ENCODE results near the gene OR2L2.

OR2L2 gene, protein sequence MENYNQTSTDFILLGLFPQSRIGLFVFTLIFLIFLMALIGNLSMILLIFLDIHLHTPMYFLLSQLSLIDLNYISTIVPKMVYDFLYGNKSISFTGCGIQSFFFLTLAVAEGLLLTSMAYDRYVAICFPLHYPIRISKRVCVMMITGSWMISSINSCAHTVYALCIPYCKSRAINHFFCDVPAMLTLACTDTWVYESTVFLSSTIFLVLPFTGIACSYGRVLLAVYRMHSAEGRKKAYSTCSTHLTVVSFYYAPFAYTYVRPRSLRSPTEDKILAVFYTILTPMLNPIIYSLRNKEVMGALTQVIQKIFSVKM

GRCh38 chr1:248029770-248030169, at the start of gene OR2L2:
TSS of gene OR2L2 (plus strand) at chr1:248030070. CDS start at chr1:248038268, 8,198 bp downstream.
- Histone ChIP-seq H3K9me3 (ENCODE audit: control insufficient read depth, insufficient read depth, low read length) (peaks cover 23% of the 10 kb centered on the region), H3K9ac (ENCODE audit: low read depth, low read length) (no peak within 1 kb of the TSS), H3K4me1 (ENCODE audit: control insufficient read depth, insufficient read depth, low read length) (no peaks in the 10 kb centered on the region), H3K27me3 (ENCODE audit: control insufficient read depth, insufficient read depth, low read length) (no peaks in the 10 kb centered on the region), H3K36me3 (ENCODE audit: control insufficient read depth, insufficient read depth, low read length) (no peaks in the 10 kb centered on the region), H3K4me3 (ENCODE audit: low read depth, low read length) (no peak within 1 kb of the TSS)

- Histone ChIP-seq H3K4me3 (ENCODE audit: low read depth, low read length) (no peak overlapping the region), H3K4me1 (ENCODE audit: control insufficient read depth, insufficient read depth, low read length) (no peaks in the 10 kb centered on the region), H3K9me3 (ENCODE audit: control insufficient read depth, insufficient read depth, low read length) (peaks cover 18% of the 10 kb centered on the region), H3K27me3 (ENCODE audit: control insufficient read depth, insufficient read depth, low read length) (no peaks in the 10 kb centered on the region), H3K36me3 (ENCODE audit: control insufficient read depth, insufficient read depth, low read length) (no peaks in the 10 kb centered on the region), H3K9ac (ENCODE audit: low read depth, low read length) (no peak overlapping the region)
Observed at GRCh38 chr1:247992986-247993385, 36.9 kb upstream of the OR2L2 start.

DNA sequence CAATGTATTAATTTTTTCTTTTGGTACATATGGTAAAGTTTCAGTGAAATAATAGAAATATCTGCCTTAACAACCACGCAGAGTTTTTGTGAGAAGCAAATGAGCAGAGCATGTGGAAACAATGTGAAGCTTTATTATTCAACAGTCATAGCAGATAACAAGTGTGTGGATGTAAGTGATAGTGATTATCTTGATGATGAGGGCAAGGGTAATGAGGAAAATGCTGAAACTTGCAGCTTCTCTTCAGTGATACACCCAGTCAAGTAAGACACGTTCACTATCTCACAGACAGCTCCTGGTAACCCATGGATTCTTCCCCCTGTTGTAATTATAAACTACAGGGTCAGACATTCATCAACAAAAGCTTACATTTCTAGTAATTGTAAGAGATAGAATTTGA, 31.1 kb upstream of the OR2L2 start:
- H3K36me3 ChIP-seq (ENCODE audit: control insufficient read depth, insufficient read depth, low read length) = no peaks in the 10 kb centered on the region
- peaks cover 13% of the 10 kb centered on the region for H3K9me3 ChIP-seq (ENCODE audit: control insufficient read depth, insufficient read depth, low read length)
- H3K9ac ChIP-seq (ENCODE audit: low read depth, low read length) = no peak overlapping the region
- no peak overlapping the region for H3K4me3 ChIP-seq (ENCODE audit: low read depth, low read length)
- H3K27me3 ChIP-seq (ENCODE audit: control insufficient read depth, insufficient read depth, low read length) = no peaks in the 10 kb centered on the region
- H3K4me1 ChIP-seq (ENCODE audit: control insufficient read depth, insufficient read depth, low read length) = no peaks in the 10 kb centered on the region

- no peaks in the 10 kb centered on the region for H3K27me3 ChIP-seq (ENCODE audit: control insufficient read depth, insufficient read depth, low read length)
- no peaks in the 10 kb centered on the region for H3K36me3 ChIP-seq (ENCODE audit: control insufficient read depth, insufficient read depth, low read length)
- no peak overlapping the region for H3K9ac ChIP-seq (ENCODE audit: low read depth, low read length)
- no peak overlapping the region for H3K4me3 ChIP-seq (ENCODE audit: low read depth, low read length)
- peaks cover 13% of the 10 kb centered on the region for H3K9me3 ChIP-seq (ENCODE audit: control insufficient read depth, insufficient read depth, low read length)
- H3K4me1 ChIP-seq (ENCODE audit: control insufficient read depth, insufficient read depth, low read length) = no peaks in the 10 kb centered on the region
Observed at GRCh38 chr1:248000169-248000568, 29.7 kb upstream of the OR2L2 start.

GRCh38 chr1:248007778-248008177, 22.1 kb upstream of the OR2L2 start:
- H3K27me3 ChIP-seq (ENCODE audit: control insufficient read depth, insufficient read depth, low read length) = no peaks in the 10 kb centered on the region
- H3K4me3 ChIP-seq (ENCODE audit: low read depth, low read length) = no peak overlapping the region
- no peaks in the 10 kb centered on the region for H3K36me3 ChIP-seq (ENCODE audit: control insufficient read depth, insufficient read depth, low read length)
- peaks cover 22% of the 10 kb centered on the region for H3K9me3 ChIP-seq (ENCODE audit: control insufficient read depth, insufficient read depth, low read length)
- H3K4me1 ChIP-seq (ENCODE audit: control insufficient read depth, insufficient read depth, low read length) = no peaks in the 10 kb centered on the region
- H3K9ac ChIP-seq (ENCODE audit: low read depth, low read length) = no peak overlapping the region

- Histone ChIP-seq H3K9me3 (ENCODE audit: control insufficient read depth, insufficient read depth, low read length) (peaks cover 22% of the 10 kb centered on the region), H3K4me3 (ENCODE audit: low read depth, low read length) (no peak overlapping the region), H3K36me3 (ENCODE audit: control insufficient read depth, insufficient read depth, low read length) (no peaks in the 10 kb centered on the region), H3K9ac (ENCODE audit: low read depth, low read length) (no peak overlapping the region), H3K4me1 (ENCODE audit: control insufficient read depth, insufficient read depth, low read length) (no peaks in the 10 kb centered on the region), H3K27me3 (ENCODE audit: control insufficient read depth, insufficient read depth, low read length) (no peaks in the 10 kb centered on the region)
Observed at GRCh38 chr1:248009681-248010080, 20.2 kb upstream of the OR2L2 start.

DNA sequence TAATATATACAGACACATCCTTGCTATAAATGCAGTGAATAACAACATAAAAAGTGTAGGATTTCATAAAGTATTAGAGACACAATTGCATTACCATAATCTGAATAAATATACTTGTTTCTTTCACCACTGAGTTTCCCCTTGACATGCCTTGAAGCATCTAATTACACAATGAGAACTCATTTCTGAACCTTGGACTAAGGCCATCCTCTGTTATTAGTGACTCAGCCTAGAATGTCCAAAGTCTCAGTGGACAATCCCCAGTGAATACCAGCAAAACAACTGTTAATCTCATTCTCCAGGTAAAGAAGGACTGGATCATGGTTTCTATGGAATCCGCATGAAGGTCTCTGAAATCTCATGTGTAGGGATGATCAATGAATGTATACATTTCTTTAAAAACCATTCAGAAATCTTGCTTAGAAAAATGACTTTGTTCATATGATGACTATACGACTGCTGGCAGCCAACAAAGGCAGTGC, 16.6 kb upstream of the OR2L2 start, which contains the start of gene OR2L5:
OR2L5 (plus strand) TSS at position 432 of the 482 bp plus-strand sequence. CDS start 8,288 bp downstream, outside the sequence.
- Histone ChIP-seq H3K4me3 (ENCODE audit: low read depth, low read length) (no peak within 1 kb of the TSS), H3K4me1 (ENCODE audit: control insufficient read depth, insufficient read depth, low read length) (no peaks in the 10 kb centered on the region), H3K27me3 (ENCODE audit: control insufficient read depth, insufficient read depth, low read length) (no peaks in the 10 kb centered on the region), H3K9me3 (ENCODE audit: control insufficient read depth, insufficient read depth, low read length) (peaks cover 18% of the 10 kb centered on the region), H3K9ac (ENCODE audit: low read depth, low read length) (no peak within 1 kb of the TSS), H3K36me3 (ENCODE audit: control insufficient read depth, insufficient read depth, low read length) (no peaks in the 10 kb centered on the region)

GRCh38 chr1:248015803-248016202, 14.1 kb upstream of the OR2L2 start:
- Histone ChIP-seq H3K4me3 (ENCODE audit: low read depth, low read length) (no peak overlapping the region), H3K4me1 (ENCODE audit: control insufficient read depth, insufficient read depth, low read length) (no peaks in the 10 kb centered on the region), H3K36me3 (ENCODE audit: control insufficient read depth, insufficient read depth, low read length) (no peaks in the 10 kb centered on the region), H3K27me3 (ENCODE audit: control insufficient read depth, insufficient read depth, low read length) (no peaks in the 10 kb centered on the region), H3K9me3 (ENCODE audit: control insufficient read depth, insufficient read depth, low read length) (peaks cover 16% of the 10 kb centered on the region), H3K9ac (ENCODE audit: low read depth, low read length) (no peak overlapping the region)

DNA sequence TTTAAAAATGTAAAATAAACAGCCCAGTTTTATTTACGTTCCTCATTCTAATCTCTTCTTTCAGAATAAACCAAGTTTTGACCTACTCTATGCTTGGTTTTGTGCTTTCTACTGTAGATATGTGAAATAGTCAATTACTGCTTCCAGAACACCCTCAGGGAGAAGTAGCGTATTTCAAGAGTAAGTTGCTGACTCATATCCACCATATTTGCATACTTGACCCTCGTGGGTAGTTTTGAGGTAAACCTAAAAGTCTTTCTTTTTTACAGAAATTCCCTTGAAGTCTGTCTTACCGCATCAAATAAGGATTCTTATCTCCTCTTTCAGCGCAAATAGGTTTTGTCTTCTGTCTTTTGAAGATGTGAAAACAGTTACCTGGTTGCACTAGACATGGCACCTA, 15.3 kb downstream of the OR2L2 start:
- no peaks in the 10 kb centered on the region for H3K4me1 ChIP-seq (ENCODE audit: control insufficient read depth, insufficient read depth, low read length)
- no peaks in the 10 kb centered on the region for H3K27me3 ChIP-seq (ENCODE audit: control insufficient read depth, insufficient read depth, low read length)
- H3K36me3 ChIP-seq (ENCODE audit: control insufficient read depth, insufficient read depth, low read length) = no peaks in the 10 kb centered on the region
- peaks cover 8% of the 10 kb centered on the region for H3K9me3 ChIP-seq (ENCODE audit: control insufficient read depth, insufficient read depth, low read length)
- no peak overlapping the region for H3K9ac ChIP-seq (ENCODE audit: low read depth, low read length)
- no peak overlapping the region for H3K4me3 ChIP-seq (ENCODE audit: low read depth, low read length)

DNA sequence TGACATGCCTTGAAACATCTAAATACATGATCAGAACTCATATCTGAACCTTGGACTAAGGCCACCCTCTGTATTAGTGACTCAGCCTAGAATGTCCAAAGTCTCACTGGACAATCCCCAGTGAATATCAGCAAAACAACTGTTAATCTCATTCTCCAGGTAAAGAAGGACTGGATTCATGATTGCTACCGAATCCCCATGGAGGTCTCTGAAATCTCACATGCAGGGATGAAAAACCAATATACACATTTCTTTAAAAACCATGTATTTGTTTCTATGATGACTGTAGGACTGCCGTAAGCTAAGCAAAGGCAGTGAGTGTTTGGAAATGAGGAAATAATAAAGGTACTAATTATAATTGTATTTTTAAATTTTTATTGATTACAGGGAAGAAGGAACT, 16.7 kb downstream of the OR2L2 start, which contains the start of gene OR2L3:
OR2L3 (plus strand) TSS at position 301 of the 400 bp plus-strand sequence. CDS start 13,846 bp downstream, outside the sequence.
- H3K27me3 ChIP-seq (ENCODE audit: control insufficient read depth, insufficient read depth, low read length) = no peaks in the 10 kb centered on the region
- no peaks in the 10 kb centered on the region for H3K4me1 ChIP-seq (ENCODE audit: control insufficient read depth, insufficient read depth, low read length)
- no peak within 1 kb of the TSS for H3K9ac ChIP-seq (ENCODE audit: low read depth, low read length)
- H3K36me3 ChIP-seq (ENCODE audit: control insufficient read depth, insufficient read depth, low read length) = no peaks in the 10 kb centered on the region
- H3K9me3 ChIP-seq (ENCODE audit: control insufficient read depth, insufficient read depth, low read length) = peaks cover 10% of the 10 kb centered on the region
- no peak within 1 kb of the TSS for H3K4me3 ChIP-seq (ENCODE audit: low read depth, low read length)

- Histone ChIP-seq H3K36me3 (ENCODE audit: control insufficient read depth, insufficient read depth, low read length) (no peaks in the 10 kb centered on the region), H3K9me3 (ENCODE audit: control insufficient read depth, insufficient read depth, low read length) (peaks cover 11% of the 10 kb centered on the region), H3K4me3 (ENCODE audit: low read depth, low read length) (no peak overlapping the region), H3K4me1 (ENCODE audit: control insufficient read depth, insufficient read depth, low read length) (no peaks in the 10 kb centered on the region), H3K27me3 (ENCODE audit: control insufficient read depth, insufficient read depth, low read length) (no peaks in the 10 kb centered on the region), H3K9ac (ENCODE audit: low read depth, low read length) (no peak overlapping the region)
Observed at GRCh38 chr1:248047008-248047407, 17.1 kb downstream of the OR2L2 start.

- Histone ChIP-seq H3K9ac (ENCODE audit: low read depth, low read length) (no peak overlapping the region), H3K36me3 (ENCODE audit: control insufficient read depth, insufficient read depth, low read length) (no peaks in the 10 kb centered on the region), H3K9me3 (ENCODE audit: control insufficient read depth, insufficient read depth, low read length) (peaks cover 4% of the 10 kb centered on the region), H3K4me3 (ENCODE audit: low read depth, low read length) (no peak overlapping the region), H3K27me3 (ENCODE audit: control insufficient read depth, insufficient read depth, low read length) (no peaks in the 10 kb centered on the region), H3K4me1 (ENCODE audit: control insufficient read depth, insufficient read depth, low read length) (no peaks in the 10 kb centered on the region)
Observed at GRCh38 chr1:248054671-248055070, 24.8 kb downstream of the OR2L2 start.
